KMS-11 (cell line): ENCODE results near the gene MISP.

Experiments
- H2AFZ ChIP-seq: fragments of 200-600 bp; sonication (generic); 2 replicates; pipeline ENCODE4 v1.6.1; 2016; ENCODE audit warnings: antibody characterized with exemption, mixed run types, low read depth
- H3K27ac ChIP-seq: fragments of 200-600 bp; sonication (generic); 2 replicates; pipeline ENCODE4 v1.6.1; 2016; ENCODE audit warnings: mild to moderate bottlenecking, mixed run types
- H3K27me3 ChIP-seq: fragments of 200-600 bp; sonication (generic); 2 replicates; pipeline ENCODE4 v1.6.1; 2017; ENCODE audit warnings: mild to moderate bottlenecking, low read depth, mixed run types, moderate library complexity; ENCODE audit not compliant: insufficient read depth
- H3K36me3 ChIP-seq: fragments of 200-600 bp; sonication (generic); 2 replicates; pipeline ENCODE4 v1.6.1; 2017; ENCODE audit warnings: mild to moderate bottlenecking, mixed run types; ENCODE audit not compliant: insufficient read depth
- H3K4me1 ChIP-seq: fragments of 200-600 bp; sonication (generic); 2 replicates; pipeline ENCODE4 v1.6.1; 2016; ENCODE audit warnings: mild to moderate bottlenecking, low read depth, mixed run types; ENCODE audit not compliant: poor library complexity, severe bottlenecking
- H3K4me2 ChIP-seq: fragments of 200-600 bp; sonication (generic); 2 replicates; pipeline ENCODE4 v1.7.0; 2016; ENCODE audit warnings: mild to moderate bottlenecking, mixed run types
- H3K4me3 ChIP-seq: fragments of 200-600 bp; sonication (generic); IDR thresholded peaks from 2 replicates; pipeline ENCODE4 v1.6.1; 2017; ENCODE audit warnings: low read depth, low read length, mixed read lengths; ENCODE audit not compliant: insufficient read depth
- H3K79me2 ChIP-seq: fragments of 200-600 bp; sonication (generic); 2 replicates; pipeline ENCODE4 v1.6.1; 2016; ENCODE audit warnings: low read depth, mixed run types; ENCODE audit not compliant: insufficient read depth
- H3K9ac ChIP-seq: fragments of 200-600 bp; sonication (generic); 2 replicates; pipeline ENCODE4 v1.6.1; 2016; ENCODE audit warnings: mild to moderate bottlenecking, mixed run types
- H4K20me1 ChIP-seq: fragments of 200-600 bp; sonication (generic); 2 replicates; pipeline ENCODE4 v1.6.1; 2016; ENCODE audit warnings: mild to moderate bottlenecking, mixed run types; ENCODE audit not compliant: insufficient read depth
- CTCF ChIP-seq: fragments of 200-600 bp; sonication (generic); conservative IDR thresholded peaks from 2 replicates; pipeline ENCODE4 v1.6.1; 2017; ENCODE audit warnings: low read depth, mild to moderate bottlenecking, antibody characterized with exemption, low read length, moderate library complexity, mixed read lengths

The MISP gene

GRCh38 chr19:782878-783668, 32.2 kb downstream of the MISP start:
- peaks cover 48% of the 10 kb centered on the region for H3K27me3 ChIP-seq
- no peaks in the 10 kb centered on the region for H3K4me1 ChIP-seq
- no peak overlapping the region for H3K4me2 ChIP-seq
- no peaks in the 10 kb centered on the region for H4K20me1 ChIP-seq
- no peaks in the 10 kb centered on the region for H3K79me2 ChIP-seq
- H3K4me3 ChIP-seq: no peak overlapping the region
- H3K36me3 ChIP-seq: no peaks in the 10 kb centered on the region
- no peak overlapping the region for H3K9ac ChIP-seq
- H3K27ac ChIP-seq: no peak overlapping the region
- no peak overlapping the region for H2AFZ ChIP-seq
- no peak for TF ChIP-seq CTCF

- no peak for TF ChIP-seq CTCF
- no peak overlapping the region for H3K27ac ChIP-seq
- H3K4me2 ChIP-seq: no peak overlapping the region
- no peaks in the 10 kb centered on the region for H3K36me3 ChIP-seq
- no peak overlapping the region for H2AFZ ChIP-seq
- peaks cover 34% of the 10 kb centered on the region for H3K27me3 ChIP-seq
- H3K4me1 ChIP-seq: no peaks in the 10 kb centered on the region
- no peak overlapping the region for H3K9ac ChIP-seq
- no peak overlapping the region for H3K4me3 ChIP-seq
- H3K79me2 ChIP-seq: no peaks in the 10 kb centered on the region
- H4K20me1 ChIP-seq: no peaks in the 10 kb centered on the region
Measured at GRCh38 chr19:784541-784940, 33.6 kb downstream of the MISP start.

DNA sequence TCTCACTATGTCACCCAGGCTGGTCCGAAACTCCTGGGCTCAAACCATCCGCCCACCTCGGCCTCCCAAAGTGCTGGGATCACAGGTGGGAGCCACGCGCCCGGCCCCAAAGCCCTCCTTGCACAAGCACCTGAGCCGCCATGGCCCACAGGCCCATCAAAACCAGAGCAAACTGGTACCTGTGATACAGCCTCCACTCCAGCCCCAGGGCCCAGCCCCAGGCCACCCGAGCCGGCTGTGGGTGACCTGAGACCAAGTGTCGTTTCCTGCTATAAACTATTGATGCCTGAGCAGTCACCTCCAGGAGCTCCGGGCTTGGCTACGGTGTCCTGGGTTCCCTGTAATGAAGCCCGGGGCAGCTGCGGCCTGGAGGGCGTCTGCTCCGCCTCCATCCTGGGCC, 36.6 kb downstream of the MISP start:
- TF ChIP-seq CTCF: no peak
- Histone ChIP-seq H3K4me2 (no peak overlapping the region), H2AFZ (no peak overlapping the region), H3K27ac (no peak overlapping the region), H3K4me3 (no peak overlapping the region), H3K4me1 (no peaks in the 10 kb centered on the region), H3K27me3 (peaks cover 9% of the 10 kb centered on the region), H3K36me3 (no peaks in the 10 kb centered on the region), H3K79me2 (no peaks in the 10 kb centered on the region), H3K9ac (no peak overlapping the region), H4K20me1 (no peaks in the 10 kb centered on the region)

DNA sequence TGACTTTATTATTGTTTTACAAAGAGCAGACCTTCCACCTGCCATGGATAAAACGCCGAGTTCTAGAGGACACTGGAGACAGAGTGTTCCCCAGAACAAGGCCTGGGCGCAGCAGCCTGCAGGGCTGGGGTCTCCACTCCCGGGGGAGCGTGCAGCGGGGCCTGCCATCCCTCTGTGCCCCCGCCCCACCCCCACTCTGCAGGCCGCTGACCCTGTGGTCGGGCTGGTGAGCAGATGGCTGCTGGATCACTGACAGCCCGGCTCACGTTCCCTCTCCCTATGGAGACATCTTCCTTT, 37.7 kb downstream of the MISP start:
- no peaks in the 10 kb centered on the region for H3K79me2 ChIP-seq
- H3K36me3 ChIP-seq: no peaks in the 10 kb centered on the region
- H4K20me1 ChIP-seq: no peaks in the 10 kb centered on the region
- no peaks in the 10 kb centered on the region; the same call in 1 of the 2 replicates for H3K27me3 ChIP-seq
- no peak overlapping the region for H2AFZ ChIP-seq
- H3K27ac ChIP-seq: no peak overlapping the region
- H3K4me2 ChIP-seq: no peak overlapping the region
- no peaks in the 10 kb centered on the region for H3K4me1 ChIP-seq
- H3K9ac ChIP-seq: no peak overlapping the region
- no peak overlapping the region for H3K4me3 ChIP-seq
- no peak for TF ChIP-seq CTCF
